Daoy (cell line): ENCODE results near the gene ZNF236. TPM values are rescaled to one million over a fixed set of nuclear protein-coding genes. Genes with fewer than 3 reads are reported as not detected.

Experiments used
- DNase-seq: peaks from one replicate; pipeline ENCODE4 v3.0.0-alpha.2; 2015; ENCODE audit warnings: low read depth
- total RNA-seq: library from RNA; depleted of rRNA; stranded (reverse); fragments of >200 nt; shearing (Covaris generic); gene quantifications from 2 replicates; pipeline ENCODE4 v1.2.3, GENCODE V29; 2014

ZNF236 gene
- total RNA-seq, 1 experiment from 2014 or later, result 2.5 TPM

DNA sequence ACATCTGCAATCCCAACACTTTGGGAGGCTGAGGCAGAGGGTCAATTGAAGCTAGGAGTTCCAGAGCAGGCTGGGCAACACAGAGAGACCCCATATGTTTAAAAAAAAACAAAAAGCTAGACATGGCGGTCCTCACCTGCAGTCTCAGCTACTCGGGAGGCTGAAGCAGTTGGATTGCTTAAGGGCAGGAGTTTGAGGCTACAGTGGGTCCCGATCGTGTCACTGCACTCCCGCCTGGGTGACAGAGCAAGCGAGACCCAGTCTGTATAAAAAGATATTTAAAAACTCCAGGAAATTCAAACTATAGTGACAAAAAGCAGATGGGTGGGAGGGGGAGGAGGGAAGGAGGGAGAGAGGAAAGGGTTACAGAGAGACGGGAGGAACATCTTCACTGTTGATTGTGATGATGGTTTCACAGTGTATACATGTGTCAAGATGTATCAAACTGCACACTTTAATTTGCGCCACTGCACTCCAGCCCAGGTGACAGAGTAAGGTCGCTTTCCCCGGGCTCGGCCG is 942 bp upstream of the ZNF236 start:
- no peak for DNase-seq

DNA sequence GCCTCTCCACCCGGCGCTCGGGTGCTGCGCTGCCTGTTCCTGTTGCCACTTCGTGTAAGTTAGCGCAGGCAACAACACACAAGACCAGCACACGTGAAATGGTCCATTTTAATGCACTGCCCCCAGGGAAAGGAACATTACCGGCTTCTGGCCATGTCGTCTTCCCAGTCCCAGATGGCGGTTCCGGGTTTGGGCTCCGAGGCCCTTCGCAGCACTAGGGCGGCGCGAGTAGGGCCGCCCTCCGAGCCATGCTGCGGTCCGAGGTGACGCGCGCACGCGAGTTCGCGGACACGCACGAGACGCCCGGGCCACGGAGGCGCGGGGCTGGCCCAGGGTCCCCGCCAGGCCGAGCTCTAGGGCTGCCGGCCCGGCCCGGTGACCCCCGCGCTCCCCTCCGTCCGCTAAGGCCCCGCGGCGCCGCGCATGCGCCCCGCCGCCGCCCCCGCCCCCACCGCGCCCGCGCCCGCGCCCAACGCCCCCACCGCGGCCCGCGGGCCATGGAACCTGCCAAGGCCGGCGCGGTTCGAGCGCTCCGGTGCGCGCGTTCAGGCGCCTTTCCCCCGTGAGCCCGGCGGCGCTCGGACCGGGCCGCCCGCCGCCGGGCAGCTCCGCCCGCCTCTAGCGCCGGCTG is 367 bp upstream of the ZNF236 start:
- DNase-seq, result peak; percentile 48

DNA sequence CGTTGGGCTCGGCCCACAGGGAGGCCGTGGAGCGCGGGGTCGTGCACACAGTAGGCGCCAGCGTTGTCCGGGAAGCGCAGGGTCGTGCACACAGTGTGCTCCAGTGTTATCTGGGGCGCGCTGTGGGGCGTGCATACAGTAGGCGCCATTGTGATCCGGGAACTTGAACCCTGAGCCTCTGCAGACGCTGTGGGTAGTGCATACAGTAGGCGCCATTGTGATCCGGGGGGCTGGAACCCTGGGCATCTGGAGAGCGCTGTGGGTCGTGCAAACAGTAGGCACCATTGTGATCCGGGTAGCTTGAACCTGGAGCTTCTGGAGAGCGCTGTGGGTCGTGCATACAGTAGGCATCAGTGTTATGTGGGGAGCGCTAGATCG is 793 bp downstream of the ZNF236 start:
- no peak for DNase-seq

DNA sequence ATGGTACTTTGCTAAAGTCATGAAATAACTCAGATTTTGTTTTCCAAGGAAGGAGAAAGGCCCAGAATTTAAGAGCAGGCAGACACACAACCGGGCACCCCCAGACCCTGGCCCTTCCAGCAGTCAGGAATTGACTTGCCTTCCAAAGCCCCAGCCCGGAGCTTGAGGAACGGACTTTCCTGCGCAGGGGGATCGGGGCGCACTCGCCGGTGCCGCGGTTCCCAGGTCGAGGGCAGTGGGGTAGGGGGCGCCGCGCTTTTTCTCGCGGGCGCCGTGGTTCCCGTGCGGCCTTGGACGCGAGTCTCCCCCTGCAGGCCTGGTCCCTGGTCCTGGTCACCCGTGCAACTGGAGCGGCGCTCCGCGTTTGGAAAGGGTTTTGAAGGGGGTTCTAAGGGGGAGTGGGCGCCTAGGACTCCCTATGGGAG is 1.2 kb downstream of the ZNF236 start:
- no peak for DNase-seq

DNA sequence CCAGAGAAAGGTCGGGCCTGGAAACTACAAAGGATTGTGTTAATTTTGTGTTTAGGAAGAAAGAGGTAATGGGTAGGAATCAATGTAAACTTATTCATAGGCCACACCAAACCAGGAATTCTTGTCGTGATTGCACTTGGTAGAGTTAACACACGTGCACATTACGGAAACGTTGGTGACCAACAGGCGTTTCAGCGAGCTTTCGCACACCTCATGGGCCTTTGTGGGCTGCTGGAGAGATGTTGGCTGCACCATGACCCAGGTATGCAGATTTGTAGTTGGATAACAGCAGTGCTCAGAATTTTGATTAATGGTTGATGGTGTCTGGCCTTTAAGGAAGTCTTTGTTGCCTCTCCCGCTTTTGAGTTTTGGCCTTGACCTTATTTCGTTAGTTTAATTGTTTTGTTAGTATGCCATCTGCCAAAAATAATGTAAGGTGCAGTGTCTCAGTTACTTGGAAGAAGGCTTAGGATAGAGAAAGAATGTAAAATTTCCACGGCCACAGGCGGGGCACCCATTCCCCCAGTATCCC is 1.9 kb downstream of the ZNF236 start:
- DNase-seq, result no peak

DNA sequence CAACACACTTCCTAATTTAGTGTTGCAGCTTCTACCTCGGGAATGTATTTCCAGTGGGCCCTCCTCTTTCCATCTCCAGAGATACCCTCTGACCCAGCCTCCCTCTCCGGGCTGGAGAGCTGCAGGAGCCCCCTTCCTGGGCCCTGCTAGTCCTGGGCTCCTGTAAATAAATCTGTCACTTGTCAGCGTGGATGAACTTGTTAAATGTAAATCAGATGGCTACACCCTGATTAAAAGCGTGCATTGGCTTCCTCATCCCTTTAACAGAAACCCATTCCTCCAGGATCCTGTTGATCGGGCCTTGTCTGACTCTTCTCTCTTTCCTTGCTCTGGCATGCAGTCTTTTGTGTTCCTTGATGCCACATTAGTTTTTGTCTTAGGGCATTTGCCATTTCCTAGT is 2.4 kb downstream of the ZNF236 start:
- no peak for DNase-seq

DNA sequence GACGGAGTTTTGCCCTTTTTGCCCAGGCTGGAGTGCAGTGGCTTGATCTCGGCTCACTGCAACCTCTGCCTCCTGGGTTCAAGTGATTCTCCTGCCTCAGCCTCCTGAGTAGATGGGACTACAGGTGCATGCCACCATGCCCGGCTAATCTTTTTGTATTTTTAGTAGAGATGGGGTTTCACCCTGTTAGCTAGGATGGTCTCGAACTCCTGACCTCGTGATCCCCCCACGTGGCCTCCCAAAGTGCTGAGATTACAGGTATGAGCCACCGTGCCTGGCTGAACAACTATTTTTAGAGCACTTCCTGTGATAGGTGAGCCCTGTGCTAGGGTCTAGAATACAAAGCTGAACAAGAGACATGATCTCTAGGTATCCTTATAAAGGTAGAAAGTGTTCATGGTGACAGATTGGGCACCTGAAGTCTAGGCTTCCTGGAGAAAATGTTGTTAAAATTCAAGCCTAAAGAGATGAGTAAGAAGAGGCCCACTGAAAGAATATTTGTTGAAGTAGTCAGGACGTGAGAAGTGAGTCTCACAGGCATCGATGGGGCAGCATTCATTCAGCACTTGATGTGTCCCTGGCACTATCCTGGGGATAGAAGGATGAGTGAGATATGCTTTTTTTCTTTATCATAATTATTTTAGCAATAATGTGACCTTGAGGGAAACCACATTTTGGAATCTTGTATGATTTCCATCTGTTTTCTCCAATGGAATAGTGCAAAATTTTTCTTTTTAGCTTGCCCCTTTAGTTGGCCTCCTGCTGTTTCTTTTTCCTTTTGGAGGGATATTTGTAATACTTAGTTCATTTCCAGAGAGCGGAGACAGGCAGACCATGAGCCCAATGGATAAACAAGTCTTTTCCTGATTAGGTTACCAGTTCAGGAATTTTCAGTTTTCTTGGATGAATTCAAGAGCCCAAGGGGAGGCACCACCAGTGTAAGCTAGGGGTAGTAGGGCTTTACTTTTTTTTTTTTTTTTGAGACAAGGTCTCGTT is 5.1 kb downstream of the ZNF236 start:
- DNase-seq, result no peak

DNA sequence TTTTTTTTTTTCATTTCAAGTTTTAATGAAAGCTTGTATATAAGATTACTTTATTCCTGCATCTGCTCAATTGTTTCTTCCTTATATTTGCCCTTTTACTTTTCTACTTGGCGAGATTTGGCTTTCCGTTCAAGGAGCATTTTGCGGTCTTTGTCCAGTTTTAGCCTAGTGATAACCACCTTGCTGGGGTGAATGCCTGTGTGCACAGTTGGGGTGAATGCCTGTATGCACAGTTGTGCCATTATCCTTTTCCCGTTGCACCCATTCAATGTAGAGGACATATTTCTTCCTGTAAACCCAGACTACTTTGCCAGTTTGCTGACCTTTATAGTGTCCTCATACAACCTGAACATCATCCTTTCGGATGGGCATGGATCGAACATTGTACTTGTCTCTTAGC is 12.0 kb downstream of the ZNF236 start:
- DNase-seq, result no peak

DNA sequence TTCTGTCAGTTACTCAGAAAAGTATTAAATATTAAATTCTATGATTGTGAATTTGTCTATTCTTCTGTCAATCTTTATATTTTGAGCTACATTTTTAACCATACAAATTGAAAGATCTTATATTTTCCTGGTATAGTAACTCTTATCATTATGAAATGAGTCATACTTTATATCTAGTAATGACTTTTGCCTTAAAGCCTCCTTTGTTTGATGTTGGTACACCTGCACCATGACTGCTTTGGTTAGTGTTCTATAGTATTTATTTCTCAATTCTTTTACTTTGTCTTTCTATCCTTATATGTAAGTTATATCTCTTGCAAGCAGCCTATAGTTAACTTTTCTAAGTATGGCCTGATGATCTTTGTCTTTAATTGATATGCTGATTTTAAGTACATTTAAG is 13.0 kb downstream of the ZNF236 start:
- DNase-seq, result no peak

DNA sequence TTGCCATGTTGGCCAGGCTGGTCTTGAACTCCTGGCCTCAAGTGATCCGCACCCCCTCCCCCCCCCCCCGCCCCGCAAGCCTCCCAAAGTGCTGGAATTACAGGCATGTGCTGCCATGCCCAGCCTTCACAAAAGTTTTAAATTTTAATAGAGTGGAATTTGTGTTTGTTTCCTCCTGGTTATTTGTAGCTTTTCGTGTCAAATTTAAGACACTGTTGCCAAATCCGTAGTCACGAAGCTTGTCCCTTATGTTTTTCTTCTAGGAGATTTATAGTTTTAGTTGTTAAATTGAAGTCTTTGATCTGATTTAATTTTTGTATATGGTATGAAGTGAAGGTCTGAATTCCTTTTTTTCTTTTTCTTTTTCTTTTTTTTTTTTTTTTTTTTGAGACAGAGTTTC is 14.7 kb downstream of the ZNF236 start:
- no peak for DNase-seq

DNA sequence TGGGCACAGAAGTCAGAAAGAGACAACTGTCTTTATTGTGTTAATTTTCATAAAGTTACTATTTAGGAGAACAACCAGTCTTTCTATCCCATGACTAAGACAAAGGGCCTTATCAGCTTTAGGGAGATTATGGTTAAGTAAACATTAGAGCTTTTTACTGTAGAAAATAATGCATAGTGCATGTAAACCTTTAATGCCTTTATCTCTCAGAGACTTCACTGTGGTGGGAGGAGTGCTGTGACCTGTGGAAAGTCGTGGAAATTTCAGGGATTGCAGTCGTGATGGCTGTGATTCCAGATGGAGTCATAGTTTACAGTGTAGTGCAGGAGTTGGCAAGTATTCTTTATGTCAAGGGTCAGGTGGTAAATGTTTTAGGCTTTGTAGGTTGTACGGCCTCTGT is 15.8 kb downstream of the ZNF236 start:
- no peak for DNase-seq

DNA sequence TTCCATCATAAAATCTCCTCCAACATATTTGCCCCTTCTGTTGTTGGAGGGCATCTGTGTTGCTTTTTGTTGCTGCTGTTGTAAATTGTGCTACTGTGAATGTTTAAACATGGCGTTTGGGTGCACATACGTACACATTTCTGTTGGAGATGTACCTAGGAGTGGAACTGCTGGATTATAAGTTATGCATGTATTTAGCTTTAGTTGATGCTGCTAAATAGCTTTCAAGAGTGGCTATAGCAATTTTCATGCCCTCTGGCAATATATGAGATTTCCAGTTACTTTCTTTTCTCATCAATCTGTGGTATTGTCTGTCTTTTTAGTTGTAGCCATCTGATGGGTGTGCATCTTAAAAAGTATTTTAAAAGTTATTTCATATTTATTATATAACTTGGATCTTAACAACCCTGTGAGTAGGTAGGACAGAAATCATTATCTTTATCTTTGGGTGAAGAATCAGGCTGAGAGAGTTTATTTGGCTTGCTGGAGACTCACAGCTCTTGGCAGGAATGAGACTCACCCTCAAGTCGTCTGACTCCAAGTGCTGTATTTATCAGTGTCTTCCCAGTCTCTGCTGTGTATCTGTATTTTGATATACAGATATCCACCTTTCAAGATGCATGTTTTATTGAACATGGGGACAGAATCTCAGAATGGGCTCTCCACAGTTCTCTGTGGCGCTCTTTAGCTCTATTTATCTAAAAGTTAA is 16.9 kb downstream of the ZNF236 start:
- DNase-seq, result no peak

DNA sequence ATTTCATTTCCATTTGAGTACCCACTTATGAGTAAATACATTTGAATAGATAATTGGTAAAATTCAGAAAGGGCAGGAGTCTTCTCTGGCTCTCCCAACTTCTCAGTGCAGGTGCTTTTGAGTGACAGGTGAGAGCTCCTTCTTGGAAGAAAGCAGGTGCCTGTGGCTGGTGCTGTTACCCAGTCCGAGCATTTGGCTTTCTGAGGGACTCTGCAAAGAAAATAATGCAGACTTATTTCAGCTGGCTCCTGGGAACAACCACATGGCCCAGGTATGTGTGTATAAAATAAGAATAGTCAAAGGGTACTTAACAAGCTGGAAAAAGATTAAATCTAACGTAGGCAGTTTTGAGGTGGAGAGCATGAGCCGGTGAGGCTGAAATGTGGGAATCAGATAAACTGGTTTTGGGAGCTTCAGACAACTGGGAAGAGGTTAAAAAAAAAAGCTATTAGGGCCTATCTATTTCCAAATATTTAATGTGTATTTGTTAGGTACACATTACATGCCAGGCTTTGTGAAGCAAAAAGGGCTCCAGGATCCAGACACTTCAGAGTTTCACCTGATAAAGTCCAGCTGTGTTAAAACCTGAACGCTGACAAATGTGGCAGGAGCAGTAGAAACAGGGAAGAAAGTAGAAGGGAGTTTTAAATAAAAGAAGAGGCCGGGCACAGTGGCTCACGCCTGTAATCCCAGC is 20.6 kb downstream of the ZNF236 start:
- no peak for DNase-seq

DNA sequence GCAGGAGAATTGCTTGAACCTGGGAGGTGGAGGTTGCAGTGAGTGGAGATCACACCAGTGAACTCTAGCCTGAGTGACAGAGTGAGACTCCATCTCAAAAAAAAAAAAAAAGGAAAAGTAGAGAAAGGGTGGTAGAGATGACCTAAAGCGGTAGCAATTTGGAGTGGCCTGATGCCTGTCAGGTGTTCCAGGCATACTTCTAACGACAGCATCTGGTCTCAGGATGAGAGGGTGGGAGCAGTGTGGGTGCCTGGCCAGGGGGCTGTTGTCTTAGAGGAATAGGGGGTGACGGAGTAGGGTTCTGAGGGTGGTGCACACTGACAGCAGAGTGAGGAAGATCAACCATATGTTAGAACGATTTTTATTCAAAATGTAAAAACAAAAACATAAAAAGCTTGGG is 21.8 kb downstream of the ZNF236 start:
- DNase-seq, result no peak

DNA sequence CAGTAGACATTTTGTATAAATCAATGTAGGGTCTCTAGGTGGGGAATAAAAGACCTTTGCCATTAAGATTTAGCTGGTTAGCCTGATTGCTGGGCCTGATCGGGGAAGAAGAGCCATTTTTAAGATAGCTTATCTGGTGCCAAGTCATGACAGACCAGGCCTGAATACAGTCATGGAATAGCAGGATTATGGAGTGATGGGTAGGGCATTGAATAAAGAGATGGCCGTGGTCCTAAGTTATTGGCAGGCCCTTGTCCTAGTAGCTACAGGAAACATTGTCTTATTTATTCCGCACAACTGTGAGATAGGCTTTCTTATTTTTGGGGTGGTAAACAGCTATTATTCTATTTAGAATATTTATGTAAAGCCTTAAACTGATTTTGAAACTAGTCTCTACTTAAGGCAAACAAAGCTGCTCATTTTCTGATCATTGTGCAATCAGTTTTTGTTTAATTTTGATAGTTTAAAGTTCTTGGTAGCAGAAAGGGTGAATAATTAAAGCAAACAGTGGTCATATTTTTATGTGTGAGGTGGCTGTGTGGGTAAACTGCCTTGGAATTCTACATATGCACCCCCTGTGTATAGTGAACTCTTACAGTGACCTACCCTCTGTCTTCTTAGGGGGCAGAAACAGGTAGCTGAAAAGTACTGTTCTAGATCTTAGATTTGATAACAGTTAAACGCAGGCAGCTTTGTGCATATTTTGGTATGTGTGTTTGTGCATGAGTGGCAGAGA is 22.6 kb downstream of the ZNF236 start:
- DNase-seq, result no peak

DNA sequence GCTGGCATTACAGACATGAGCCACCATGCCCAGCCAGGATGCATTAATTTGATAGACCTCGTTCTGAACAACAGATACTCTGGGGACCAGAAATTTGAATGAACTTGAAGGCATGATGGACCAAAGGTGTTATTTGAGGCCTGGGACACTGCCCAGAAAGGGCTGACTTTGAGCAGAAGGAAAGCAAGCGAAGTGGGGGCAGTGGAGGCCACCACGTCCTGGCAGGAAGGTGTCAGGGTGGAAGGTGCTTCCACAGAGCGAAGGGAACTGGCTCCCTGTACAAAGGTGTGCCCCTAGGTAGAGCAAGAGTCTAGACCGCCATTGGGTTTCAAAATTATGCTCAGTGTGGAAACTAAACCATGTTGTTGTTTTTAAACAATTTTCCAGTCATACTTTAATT is 23.9 kb downstream of the ZNF236 start:
- no peak for DNase-seq

DNA sequence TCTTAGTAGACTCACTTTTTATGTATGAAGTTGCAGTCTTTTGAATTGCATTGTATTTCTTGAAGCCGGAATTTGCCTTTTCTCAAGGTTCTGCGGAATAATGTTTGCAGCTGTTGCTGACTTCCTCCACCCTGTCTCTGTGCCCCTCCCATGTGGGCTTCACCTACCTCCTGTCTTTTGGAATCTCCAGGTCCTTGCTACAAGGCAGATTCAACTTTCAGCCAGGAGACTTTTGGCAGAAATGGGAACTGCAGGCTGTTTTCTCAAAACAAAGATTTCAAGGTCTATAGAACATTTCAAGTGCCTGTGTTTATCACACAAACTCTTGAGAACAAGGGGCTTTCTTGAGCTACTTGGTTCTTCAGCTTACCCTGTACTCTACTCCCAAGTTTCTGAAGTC is 25.6 kb downstream of the ZNF236 start:
- DNase-seq, result no peak

DNA sequence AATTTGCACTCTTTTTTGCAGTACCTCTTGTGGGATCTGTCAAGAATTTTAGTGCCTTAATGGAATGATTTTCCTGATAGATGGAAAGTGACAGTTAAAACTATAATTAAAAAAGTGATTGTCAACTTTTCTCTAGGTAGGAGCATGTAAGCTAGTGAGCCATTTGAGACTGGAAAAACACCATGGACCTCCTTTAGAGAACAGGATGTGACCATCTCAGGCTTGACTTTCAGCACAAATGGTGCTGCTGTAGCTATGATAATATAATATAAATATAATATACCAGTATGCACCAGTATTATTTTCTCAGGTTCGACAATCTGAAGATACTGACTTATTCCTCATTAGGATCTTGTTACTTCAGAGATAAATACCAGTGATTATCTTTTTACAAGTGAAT is 27.8 kb downstream of the ZNF236 start:
- no peak for DNase-seq

DNA sequence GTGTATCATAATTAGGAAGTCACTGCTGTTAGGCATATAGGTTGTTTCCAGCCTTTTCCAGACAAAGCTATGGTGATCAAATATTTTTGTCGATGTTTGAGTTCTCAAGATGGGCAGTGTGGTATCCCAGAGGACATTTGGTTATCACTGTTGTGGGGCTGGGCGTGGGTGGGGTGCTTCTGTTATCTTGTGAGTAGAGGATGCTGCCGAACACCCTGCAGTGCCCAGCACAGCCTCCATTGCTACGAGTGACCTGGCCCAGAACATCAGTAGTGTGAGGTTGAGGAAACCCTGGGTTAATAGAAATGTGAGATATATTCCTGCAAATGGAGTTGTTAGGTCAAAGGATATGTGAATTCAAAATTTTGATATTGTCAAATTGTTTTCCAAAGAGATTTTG is 33.2 kb downstream of the ZNF236 start:
- DNase-seq, result no peak

DNA sequence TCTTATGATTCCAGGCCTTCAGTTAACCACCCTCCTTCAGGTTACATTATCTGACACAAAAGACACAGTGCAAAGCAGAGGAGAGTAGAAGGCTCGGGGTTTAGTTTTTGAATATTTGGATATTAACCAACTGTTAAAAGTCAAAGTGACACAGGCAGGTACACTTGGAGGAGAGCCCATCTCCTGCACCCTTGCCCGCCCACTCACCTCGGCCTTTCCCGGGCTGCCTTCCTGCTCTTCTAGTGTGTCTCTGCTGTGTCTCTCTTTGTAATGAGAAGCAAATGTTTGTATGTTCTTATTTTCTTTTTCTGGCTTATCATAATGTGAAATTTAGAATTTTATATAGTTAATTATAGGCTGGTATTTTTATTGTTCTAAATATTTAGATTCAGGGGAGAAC is 35.1 kb downstream of the ZNF236 start:
- no peak for DNase-seq
